Measurements from ENCODE around the gene RANBP3. TPM values are rescaled to one million over a fixed set of nuclear protein-coding genes. Genes with fewer than 3 reads are reported as not detected.
"Not testable (repeated sequence)": the region's sequence is repeated elsewhere in the genome, so short reads cannot be mapped to it uniquely, and the experiment has no call there.

Gene RANBP3
- 10 to 100 TPM; 63.1 to 86.4 (median 82.7) TPM for total RNA-seq
- polyA plus RNA-seq, result 10 to 100 TPM; 27.0 to 47.5 (median 27.6) TPM

DNA sequence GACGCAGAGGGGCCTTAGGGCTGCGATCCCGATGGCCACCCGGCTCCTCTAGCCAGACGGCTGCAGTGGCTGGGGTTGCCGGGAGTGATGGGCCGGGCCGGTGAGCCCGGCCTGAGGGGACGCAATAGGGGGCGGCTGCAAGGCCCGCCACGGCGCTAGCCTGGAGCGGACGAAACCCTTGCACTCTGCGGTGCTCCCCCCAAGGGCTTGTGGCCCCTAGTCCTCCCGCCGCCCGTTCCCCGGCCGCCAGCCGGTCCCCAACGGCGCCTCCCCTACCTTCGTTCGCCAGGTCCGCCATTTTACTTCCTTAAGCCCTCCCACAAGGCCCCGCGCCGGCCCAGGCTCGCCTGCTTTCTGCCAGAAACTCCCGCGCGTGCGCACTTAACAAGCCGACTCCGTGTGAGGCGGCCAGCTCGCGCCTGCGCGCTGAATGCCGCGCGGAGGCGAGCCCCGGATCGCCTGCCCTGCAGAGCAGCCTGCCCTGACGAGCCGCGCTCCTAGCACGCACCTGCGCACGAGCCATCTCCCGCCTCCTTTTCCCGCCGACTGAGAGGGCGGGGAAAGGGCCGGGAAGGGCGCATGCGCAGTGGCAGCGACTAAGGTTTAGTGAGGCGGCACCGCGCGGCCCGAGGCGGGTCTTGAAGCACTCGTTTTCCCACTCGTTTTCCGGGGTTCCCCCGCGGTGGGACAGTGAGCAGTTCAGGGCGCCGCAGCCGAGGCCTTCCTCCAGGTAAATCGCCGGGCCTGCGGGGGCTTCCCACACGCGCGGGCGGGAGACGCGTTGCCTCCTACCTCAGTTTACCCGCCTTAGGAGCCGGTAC, at the start of gene RANBP3:
Gene RANBP3 (minus strand): TSS at position 356 of the 821 bp plus-strand sequence. CDS start 58 bp downstream, at position 298.
- peaks cover 0 to 61% (median 53%) of the 10 kb centered on the region in 4 donors for H3K4me1 ChIP-seq
- intact Hi-C loops (cut with DNase I), result loop anchor here (1.0 to 5.0 kb wide), 2 partner anchors 75 to 186 kb away; partner anchors contain the start of genes DUS3L and NDUFA11
- WGBS, 2 donors, result 0% methylated on average over 88 of the region's 88 CpGs

GRCh38 chr19:6026390-6027227, 48.7 kb upstream of the RANBP3 start:
- Histone ChIP-seq H3K4me1 (peaks cover 0 to 7% (median 2%) of the 10 kb centered on the region in 4 donors), H3K27ac (no peak overlapping the region), H3K4me3 (no peak overlapping the region), H3K36me3 (peaks cover 0 to 53% (median 8%) of the 10 kb centered on the region in 4 donors), H3K27me3 (no peaks in the 10 kb centered on the region), H3K9me3 (no peaks in the 10 kb centered on the region)
- 94 to 95% methylated on average over 30 of the region's 30 CpGs for WGBS, 2 donors
- TF ChIP-seq, protein P1, sequence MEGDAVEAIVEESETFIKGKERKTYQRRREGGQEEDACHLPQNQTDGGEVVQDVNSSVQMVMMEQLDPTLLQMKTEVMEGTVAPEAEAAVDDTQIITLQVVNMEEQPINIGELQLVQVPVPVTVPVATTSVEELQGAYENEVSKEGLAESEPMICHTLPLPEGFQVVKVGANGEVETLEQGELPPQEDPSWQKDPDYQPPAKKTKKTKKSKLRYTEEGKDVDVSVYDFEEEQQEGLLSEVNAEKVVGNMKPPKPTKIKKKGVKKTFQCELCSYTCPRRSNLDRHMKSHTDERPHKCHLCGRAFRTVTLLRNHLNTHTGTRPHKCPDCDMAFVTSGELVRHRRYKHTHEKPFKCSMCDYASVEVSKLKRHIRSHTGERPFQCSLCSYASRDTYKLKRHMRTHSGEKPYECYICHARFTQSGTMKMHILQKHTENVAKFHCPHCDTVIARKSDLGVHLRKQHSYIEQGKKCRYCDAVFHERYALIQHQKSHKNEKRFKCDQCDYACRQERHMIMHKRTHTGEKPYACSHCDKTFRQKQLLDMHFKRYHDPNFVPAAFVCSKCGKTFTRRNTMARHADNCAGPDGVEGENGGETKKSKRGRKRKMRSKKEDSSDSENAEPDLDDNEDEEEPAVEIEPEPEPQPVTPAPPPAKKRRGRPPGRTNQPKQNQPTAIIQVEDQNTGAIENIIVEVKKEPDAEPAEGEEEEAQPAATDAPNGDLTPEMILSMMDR (IDR thresholded peaks at IDR 0.05), result no peak
- TF ChIP-seq POLR2AphosphoS5 (IDR thresholded peaks at IDR 0.05) (no peak), POLR2A (IDR thresholded peaks at IDR 0.05) (no peak), EP300 (IDR thresholded peaks at IDR 0.05) (no peak)
- intact Hi-C loops (cut with DNase I), result no loop called here
- DNase-seq, result peak; percentile 26

More for the DNA sequence above, at the start of gene RANBP3:
- DNase-seq, result peak; percentile 99
- H3K36me3 ChIP-seq, result peaks cover 0 to 12% (median 2%) of the 10 kb centered on the region in 4 donors
- H3K9me3 ChIP-seq, result no peaks in the 10 kb centered on the region
- peak within 1 kb of the TSS; percentile 84 to 93 (median 87) for H3K27ac ChIP-seq
- H3K4me3 ChIP-seq, result peak within 1 kb of the TSS; percentile 67 to 99 (median 85)
- H3K27me3 ChIP-seq, result no peaks in the 10 kb centered on the region
- TF ChIP-seq, protein P1 (IDR thresholded peaks at IDR 0.05), result no peak
- TF ChIP-seq EP300 (IDR thresholded peaks at IDR 0.05) (peak in 1 of 4 donors; percentile 33), POLR2AphosphoS5 (IDR thresholded peaks at IDR 0.05) (peak; percentile 72 to 91 (median 76)), POLR2A (IDR thresholded peaks at IDR 0.05) (peak in 1 of 2 donors; percentile 26)

DNA sequence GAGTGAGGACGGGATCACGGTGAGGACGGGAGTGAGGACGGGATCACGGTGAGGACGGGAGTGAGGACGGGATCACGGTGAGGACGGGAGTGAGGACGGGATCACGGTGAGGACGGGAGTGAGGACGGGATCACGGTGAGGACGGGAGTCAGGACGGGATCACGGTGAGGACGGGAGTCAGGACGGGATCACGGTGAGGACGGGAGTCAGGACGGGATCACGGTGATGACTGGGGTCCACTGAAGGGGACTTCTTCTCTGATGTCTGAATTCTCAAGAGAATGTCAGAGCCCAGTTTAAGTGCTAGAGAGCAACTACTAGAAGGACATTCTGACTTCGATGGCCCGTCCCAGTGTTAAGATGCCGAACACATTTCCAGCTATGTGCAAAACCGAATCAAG, 46.8 kb upstream of the RANBP3 start:
- intact Hi-C loops (cut with DNase I); H3K4me3 ChIP-seq; H3K9me3 ChIP-seq; H3K4me1 ChIP-seq; H3K27ac ChIP-seq; H3K27me3 ChIP-seq: not testable (repeated sequence)
- peak; percentile 46 for DNase-seq
- peaks cover 0 to 61% (median 11%) of the 10 kb centered on the region in 4 donors for H3K36me3 ChIP-seq
- 95 to 97% methylated on average over 25 to 26 of the region's 27 CpGs for WGBS, 2 donors

DNA sequence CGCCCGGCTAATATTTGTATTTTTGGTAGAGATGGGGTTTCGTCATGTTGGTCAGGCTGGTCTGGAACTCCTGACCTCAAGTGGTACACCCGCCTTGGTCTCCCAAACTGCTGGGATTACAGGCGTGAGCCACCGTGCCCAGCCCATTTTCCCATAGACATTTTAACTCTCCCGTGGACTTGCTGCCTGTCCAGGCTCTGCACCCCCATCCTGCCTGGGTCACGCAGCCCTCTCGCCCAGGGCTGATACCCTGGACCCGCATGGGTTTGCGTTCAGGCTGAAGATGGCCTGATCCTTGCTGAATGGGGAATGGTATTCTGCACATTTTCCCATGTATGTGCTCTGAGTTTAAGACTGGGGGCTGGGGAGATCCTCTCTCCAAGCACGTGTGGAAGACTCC, 46.0 kb upstream of the RANBP3 start:
- peaks cover 0 to 64% (median 12%) of the 10 kb centered on the region in 4 donors for H3K36me3 ChIP-seq
- no peaks in the 10 kb centered on the region for H3K9me3 ChIP-seq
- TF ChIP-seq, protein P1 (IDR thresholded peaks at IDR 0.05), result no peak
- TF ChIP-seq POLR2AphosphoS5 (IDR thresholded peaks at IDR 0.05) (no peak), EP300 (IDR thresholded peaks at IDR 0.05) (no peak), POLR2A (IDR thresholded peaks at IDR 0.05) (no peak)
- no peaks in the 10 kb centered on the region for H3K27me3 ChIP-seq
- H3K27ac ChIP-seq, result peak overlapping the region in 1 of 4 donors; percentile 65
- 90% methylated on average over 12 of the region's 12 CpGs for WGBS, 2 donors
- no peak overlapping the region for H3K4me3 ChIP-seq
- DNase-seq, result peak; percentile 32
- H3K4me1 ChIP-seq, result peaks cover 0 to 7% (median 2%) of the 10 kb centered on the region in 4 donors
- intact Hi-C loops (cut with DNase I), result loop anchor here (2.0 kb wide), 1 partner anchor 219 kb away; the partner anchor contains the start of gene NRTN
